T-helper 9 cell (primary cell): ENCODE data around the gene TRIM66.

ENCODE experiments used
- DNase-seq: peaks from one replicate; pipeline ENCODE4 v3.0.0-alpha.2; 2020

Gene TRIM66

DNA sequence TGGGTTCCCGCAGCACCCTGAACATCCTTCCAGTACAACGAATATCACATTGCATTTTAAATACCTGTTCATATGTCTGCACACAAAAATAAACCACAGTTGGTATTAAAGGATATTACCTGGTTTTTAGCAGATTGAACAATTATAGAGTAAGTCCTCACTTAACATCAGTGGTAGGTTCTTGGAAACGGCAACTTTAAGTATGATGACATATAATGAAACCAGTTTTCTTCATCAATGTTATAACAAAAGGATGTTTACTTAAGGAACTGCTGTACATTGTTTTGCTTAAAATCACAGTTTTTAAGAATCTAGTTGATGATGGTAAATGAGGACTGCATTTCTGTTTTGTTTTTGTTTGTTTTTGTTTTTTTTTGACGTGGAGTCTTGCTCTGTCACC, 28.0 kb downstream of the TRIM66 start:
- no peak for DNase-seq

- no peak for DNase-seq
Measured at GRCh38 chr11:8652140-8652539, 30.3 kb downstream of the TRIM66 start.

DNA sequence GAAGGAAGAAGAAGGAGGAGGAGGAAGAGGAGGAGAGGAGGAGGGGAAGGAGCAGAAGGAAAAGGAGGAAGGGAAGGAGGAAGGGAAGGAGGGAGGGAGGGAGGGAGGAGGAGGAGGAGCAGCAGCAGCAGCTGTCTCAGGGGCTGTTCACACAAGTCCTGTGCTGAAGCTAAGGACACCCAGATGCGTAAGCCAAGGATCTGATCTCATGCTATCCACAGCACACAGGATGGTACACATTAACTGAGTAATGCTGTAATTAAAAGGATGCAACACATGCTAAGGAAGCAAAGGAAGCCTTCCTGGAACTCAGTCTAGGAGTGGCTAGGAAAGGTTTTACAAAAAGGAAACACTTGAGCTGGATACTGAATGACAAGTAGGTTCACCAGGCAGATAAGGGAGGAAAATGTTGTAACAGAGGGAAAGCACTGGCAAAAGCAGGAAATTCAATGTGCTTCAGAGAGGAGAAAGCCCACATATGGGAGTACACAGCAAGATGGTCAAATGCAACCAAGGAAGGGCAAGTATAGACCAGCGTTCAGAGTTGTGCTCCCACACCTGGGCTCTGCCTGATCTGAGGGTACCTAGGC, 32.0 kb downstream of the TRIM66 start:
- DNase-seq = no peak

DNA sequence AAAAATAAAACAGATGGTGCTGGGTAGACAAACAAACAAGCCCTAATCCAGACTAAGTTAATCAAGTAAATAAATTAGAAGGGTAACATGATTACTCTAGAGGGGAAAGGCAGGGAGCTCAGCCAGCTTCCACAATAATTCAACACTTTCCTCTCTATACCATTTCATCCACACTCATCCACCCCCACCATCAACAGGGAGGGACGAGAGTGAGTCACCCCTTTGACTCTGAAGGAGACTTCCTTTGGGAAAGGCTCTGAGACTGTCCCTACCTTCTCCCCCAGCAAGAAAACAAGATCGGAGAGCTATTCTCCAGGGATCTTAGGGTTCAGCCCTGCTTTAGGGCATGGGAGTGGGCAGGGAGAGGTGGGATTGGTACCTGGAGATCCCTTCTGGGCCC, 33.1 kb downstream of the TRIM66 start:
- DNase-seq = no peak

GRCh38 chr11:8646873-8647272, 35.6 kb downstream of the TRIM66 start:
- no peak for DNase-seq

DNA sequence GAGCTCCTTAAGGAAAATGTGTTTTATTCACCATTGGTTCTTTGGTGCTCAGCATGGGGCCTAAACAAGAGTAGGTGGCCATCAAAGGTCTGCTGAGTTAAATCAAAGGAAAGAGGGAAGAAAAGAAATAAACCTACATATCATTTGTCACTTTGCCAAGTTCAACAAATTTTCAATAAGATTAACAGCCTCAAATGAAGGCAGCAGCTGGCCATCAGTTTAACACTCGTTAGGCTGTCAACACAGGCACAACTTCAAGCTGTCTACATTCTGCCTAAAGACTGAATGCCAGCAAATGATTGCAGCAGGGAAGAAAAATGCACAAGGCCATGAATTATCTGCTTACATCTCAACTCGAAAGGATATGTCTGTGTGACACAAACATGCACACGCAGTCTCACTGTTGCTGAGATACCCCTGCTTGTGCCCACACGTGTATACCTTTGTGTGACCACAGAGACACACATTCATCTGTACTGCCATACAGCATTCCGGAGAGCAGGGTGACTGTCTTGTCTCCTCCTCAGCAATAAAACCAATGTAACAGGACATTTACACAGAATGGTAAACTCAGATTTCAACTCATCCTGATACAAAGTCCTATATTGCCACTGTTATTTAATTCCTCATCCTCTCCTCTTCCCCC, 40.1 kb downstream of the TRIM66 start:
- no peak for DNase-seq

DNA sequence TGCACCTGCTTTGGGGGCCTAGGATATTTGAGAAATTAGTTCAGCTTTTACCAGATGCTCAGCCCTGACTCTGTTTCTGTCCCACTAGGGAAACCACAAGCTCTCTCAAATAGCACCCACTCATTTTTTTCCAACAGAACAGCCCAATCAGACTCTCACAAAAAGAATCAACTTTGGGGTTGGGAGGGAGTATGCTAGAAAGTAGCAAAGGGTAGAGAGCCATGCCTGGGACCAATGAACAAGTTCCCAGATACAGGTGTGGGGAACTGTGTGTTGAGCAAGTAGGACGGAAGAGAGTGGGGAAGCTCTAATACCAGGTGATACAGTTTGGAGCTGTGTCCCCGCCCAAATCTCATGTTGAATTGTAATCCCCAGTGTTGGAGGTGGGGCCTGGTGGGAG, 41.1 kb downstream of the TRIM66 start:
- DNase-seq = no peak

DNA sequence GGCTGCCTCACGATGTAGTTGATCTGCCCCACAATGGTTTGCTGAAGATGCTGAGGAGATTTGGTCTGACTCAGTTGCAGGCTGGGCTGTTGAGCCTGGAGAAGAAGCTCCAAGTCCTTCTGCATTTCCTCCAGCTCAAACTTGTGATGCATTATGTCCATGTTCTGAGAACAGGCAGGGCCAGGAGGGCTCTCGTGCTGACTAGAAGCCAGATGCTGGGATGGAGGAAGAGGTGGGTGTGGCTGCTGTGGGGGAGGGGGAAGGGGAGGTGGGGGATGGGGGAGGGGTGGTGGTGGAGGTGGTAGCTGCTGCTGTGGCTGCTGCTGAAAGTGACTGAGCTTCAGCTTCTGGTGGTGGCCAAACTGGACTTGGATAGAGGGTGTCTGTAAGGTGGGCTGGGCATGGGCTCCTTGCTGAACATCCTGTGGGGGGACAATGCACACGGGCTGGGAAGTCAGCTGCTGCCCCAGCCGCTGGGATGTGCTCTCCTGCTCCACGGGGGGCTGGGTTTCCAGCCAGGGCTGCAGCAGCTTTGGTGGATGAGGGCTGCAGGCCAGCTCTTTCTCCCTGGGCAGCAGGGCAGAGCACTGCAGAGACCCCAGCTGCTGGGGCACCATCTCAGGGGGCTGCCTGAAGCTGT, 42.1 kb downstream of the TRIM66 start:
- no peak for DNase-seq

- no peak for DNase-seq
Measured at GRCh38 chr11:8639655-8640054, 42.8 kb downstream of the TRIM66 start.

DNA sequence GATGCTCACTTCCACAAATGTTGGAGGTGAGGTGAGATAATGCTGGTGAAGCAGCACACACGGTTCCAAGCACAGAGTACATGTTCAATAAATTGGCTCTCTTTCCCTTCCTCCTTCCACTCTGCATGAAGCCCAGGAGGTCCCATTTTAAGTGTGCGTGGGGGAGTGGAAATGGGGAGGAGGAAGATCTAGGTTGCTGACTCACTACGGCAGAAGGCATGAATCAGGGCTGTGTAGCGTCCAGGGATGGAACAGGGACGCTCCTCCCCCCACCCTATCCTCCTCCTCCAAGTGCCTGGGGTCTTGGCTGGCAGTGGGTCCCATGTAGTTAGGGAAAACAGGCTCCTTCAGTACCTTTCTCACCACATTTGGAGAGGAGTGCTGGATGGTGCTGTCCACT, 44.2 kb downstream of the TRIM66 start:
- DNase-seq = no peak

- no peak for DNase-seq
Measured at GRCh38 chr11:8636127-8636526, 46.3 kb downstream of the TRIM66 start.

DNA sequence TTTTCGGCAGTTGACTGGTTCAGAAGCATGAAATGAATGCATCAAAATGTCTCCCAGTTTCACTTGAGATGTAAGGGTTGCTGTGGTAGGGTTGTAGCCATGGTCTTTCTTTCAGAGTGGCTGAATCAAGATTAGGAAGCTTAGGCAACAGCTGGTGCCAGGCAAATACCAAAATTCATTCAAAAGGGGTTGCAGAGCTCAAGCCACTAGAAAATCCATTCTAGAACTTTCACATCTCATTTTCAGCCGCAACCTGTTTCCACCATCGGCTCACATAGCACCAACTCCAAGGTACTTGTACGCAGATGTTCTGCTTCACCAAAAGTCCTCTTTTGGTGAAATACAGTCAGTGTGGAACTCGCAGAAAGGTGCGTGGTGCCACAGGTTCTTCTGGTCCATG, 48.0 kb downstream of the TRIM66 start:
- DNase-seq = no peak

- DNase-seq = no peak
Measured at GRCh38 chr11:8631395-8632118, 50.9 kb downstream of the TRIM66 start.

DNA sequence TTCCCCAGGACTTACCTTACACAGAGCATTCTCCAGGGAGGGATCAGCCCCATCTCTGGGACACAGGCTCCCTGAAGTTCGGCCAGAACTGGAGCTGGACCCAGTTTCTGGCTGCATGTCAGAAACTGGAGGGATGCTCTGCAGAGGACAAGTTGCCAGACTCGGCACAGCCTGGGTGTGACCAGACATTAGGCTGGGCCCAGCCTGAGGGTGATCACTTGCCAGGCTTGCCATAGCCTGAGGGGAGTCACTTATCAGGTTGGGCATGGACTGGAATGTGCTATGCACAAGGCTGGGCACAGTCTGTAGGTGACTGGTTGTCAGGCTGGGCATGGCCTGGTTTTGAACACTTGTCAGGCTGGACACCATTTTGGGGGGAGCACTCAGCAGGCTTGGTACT, 57.8 kb downstream of the TRIM66 start:
- DNase-seq = no peak

DNA sequence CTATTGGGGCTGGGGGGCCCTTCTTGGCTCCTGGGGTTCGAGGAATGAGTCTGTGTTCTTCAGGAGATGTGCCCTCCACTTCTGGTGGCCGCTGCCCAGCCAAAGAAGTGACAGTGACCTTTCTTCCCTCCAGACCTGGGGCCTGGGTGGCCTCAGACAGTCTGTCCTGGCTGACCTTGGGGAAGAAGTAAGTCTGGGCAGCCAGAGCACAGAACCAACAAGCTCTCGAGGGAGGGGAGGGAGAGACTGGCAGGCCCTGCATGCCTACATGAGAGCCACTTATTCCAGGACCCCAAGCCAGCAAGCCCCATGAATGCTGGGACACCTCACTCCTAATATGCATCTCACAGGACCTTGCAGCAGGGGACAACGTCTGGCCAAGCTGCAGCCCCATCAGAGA, 61.3 kb downstream of the TRIM66 start:
- no peak for DNase-seq

DNA sequence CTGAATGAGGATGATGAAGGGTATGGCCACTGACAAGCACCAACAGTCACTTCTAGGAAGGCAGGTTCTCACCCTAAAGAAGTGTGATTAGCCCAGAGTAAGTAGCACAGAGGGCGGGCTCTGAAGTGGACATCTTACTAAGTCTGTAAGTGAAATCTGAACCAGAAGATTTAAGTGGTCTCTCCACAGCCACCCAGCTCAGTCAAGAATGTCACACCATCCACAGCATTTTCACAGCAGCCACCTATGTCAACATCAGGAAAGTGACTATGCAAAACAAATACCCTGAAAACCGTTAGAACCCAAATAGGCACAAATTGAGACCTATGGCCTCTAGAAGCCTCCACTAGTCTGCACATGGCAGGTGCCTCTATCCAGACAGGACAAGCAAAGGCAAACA, 65.4 kb downstream of the TRIM66 start:
- no peak for DNase-seq

DNA sequence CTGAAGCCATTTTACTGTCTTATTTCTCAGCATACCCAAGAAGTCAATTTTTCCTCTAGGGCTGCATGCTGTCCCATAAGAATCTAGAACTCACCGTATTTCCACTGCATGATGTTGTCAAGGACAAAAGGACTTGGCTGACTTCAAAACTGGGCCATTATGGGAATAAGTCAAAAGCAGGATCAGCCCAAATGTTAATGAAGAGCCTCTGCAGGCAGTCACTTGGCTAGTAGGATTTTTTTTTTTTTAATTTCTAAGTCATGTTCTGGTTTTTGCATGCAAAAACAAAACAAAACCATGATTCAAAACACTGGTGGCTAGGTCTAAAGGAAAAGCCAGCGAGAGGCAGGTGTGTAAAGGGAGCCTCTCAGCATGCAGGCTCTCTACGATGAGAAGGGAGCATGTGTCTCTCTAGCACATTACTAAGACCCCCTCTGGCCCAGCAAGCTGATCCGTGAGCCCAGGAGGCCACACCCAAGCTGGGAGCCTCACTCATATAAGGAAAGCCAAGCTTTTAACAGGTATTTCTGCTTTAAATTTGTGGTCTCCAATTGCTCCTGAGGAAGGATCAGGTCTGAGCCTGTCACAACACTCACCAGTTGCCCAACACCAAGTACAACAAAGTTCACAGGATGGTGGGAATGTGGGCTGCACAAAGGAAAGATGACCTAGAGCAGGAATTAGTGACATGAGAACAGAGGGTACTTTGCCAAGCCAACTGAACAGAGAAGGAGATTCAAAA, 67.0 kb downstream of the TRIM66 start:
- DNase-seq = no peak

GRCh38 chr11:8614497-8614896, 68.0 kb downstream of the TRIM66 start:
- DNase-seq = no peak

DNA sequence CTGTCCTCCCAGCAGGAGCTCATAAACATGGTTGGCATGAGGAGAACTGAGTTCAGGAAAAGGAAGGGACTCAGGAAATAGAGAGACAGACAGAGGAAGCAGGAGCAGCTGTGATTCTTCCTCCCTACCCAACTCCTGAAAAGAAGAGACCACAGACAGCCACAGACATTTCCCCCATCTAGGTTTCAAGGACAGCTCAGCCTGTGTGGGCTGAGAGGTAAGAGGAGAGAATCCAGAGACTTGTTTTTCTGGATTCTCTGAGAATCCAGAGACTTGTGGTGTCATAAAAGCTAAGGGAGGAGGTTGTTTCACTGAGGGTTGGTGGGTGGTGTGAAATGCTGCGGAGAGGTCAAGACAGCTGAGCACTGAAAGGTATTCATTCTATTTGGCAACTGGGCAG, 69.4 kb downstream of the TRIM66 start:
- no peak for DNase-seq

GRCh38 chr11:8612522-8612921, 69.9 kb downstream of the TRIM66 start:
- no peak for DNase-seq

DNA sequence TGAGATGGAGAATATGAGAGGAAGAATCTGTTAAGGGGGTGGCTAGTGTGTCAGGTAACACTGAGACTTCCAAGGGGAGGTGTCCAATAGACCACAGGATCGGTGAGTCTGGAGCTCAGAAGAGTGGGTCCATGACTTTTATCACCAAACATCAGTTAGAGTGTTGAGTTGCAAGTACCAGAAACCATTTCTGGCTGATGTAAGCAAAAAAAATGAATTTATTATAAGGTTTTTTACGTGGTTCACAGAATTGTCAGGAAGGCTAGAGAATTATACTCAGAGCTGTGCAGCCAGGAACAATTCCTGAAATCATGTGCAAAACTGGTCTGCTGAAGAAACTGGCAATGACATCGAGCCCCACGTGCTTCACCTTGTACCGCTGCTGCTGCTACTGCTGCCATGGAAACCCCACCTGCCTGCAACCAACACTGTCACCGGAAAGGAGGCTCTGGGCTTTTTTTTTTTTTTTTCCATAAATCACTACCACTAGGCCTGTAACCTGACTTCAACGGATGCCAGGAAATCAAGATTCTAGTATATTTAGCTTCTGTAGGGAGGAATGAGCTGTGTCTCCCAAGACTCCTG, 71.8 kb downstream of the TRIM66 start:
- no peak for DNase-seq

DNA sequence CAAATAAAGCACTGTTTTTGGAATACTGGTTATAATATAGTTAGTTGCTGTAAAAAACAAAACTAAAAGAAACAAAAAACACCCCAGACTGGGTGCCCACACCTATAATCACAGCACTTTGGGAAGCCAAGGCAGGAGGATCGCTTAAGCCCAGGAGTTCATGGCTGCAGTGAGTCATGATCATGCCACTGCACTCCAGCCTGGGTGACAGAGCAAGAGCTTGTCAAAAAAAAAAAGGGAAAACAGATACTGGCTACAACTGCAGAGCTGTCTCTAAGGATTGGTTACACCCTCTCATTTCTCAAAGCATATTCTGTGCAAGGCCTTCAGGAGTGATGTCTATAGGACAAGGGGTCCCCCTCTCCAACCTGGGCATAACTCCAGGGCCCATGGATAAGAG, 73.8 kb downstream of the TRIM66 start:
- DNase-seq = no peak
